Measurements from ENCODE around the gene TRIP13.
A peak's percentile ranks its signal among the peaks of the same experiment; 100 is the strongest.

The TRIP13 gene

DNA sequence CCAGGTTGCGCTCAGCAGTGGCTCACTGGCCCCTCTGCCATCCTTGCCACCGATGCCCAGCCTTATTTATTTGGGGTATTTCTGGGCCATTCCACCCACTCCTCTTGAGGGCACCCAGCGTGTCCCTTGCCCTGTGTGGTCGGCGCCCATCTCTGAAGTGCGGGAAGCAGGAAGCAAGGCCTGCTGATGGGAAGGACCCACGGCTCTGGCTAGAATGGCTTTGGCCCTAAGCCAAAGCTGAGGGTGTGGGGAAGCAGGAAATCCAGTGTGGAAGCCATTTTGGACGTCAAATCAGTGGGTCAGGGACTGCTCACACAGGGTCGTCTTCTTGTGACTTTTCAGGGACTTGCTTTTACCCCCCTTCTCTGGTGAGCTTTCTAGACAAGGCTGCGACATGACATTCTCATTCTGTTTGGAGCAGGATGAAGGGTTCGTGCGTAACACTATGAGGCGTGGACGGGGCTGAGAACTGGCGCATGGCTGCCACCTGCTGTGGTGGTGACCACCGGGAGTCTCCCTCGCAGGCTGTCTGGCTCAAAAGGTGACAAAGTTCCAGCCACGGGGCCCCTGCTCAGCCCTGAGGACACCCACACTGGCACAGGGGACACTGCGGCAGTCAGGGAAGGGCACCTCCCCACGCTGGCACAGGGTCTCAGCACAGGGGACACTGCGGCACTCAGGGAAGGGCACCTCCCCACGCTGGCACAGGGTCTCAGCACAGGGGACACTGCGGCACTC is 65.2 kb downstream of the TRIP13 start:
- no peak for DNase-seq

DNA sequence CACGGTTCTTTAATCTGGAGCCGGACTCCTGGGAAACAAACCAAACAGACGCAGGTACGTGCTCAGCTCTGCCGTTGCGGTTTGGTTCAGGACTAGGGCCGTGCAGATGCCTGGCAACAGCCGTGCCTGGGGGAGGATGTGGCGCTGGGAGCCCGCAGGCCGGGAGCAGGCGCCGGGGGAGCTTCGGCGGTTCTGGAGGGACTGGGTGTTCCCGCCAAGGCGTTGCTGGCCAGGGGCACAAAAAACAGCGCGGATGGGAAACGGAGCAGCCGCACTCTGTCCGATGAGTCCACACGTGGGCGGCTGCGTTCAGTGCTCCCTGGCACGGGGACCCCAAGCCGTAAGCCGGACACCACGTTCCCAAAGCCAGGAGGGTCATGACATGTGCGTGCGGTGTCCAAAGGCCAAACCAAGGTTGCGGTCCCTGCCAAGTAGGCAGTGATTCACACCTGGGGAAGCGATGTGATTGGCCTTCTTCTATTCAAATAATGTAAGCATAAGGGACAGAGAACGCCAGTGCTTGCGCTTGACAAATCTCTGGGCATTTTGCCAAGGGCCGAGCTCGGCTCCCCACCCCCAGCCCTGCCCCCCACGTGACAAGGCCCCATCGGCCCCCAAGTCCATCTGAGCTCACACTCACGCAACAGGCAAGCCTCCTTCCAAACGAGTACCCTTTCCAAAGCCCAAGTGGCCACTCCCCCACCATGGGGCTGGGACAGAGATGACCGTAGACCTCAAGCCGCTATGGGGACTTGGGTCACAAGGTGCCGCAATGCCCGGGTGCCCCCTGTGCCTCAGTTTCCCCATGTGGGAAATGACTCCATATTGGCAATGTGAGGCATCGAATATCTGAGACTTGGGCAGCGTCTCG is 66.3 kb downstream of the TRIP13 start:
- DNase-seq: peak; percentile 76

DNA sequence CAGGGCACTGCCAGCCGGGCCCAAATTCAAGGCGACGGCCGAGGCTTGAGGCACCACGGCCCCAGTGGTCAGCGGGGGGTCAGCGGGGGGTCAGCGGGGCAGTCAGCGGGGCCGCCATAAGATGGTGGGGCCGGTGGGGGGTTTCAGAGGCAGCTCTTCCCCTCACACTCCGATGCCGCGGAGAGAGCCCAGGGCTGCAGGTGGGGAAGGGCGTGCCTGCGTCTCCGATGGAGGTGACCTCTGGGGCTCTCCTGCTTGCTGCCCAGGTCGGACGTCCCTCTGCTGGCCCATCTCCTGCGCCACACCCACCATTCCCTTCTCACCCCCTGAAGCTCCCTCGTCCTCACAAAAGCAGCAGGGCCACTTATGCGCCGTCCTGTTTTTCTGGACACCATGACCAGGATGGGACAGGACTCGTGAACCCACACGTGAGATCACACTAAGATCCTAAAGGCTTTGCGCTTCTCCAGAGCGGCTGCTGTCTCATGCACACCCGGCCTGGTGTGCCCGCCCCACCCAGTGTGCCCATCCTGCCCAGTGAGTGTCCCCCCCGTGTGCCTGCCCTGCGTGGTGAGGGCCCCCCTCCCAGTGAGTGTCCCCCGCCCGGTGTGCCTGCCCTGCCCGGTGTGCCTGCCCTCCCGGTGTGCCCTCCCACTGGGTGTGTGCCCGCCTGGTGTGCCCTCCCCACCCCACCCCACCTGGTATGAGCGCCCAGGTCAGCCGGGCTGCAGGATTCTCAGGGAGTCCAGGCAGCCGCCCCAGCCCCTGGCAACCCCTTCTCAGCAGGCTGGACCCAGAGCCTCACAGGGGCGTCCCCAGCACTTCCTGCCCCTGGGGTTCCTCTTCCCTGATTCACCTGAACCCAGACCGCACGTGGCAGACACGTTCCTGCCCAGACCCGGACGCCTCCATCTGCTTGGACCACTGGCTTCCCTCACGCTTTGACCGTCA is 67.2 kb downstream of the TRIP13 start:
- DNase-seq: no peak

DNA sequence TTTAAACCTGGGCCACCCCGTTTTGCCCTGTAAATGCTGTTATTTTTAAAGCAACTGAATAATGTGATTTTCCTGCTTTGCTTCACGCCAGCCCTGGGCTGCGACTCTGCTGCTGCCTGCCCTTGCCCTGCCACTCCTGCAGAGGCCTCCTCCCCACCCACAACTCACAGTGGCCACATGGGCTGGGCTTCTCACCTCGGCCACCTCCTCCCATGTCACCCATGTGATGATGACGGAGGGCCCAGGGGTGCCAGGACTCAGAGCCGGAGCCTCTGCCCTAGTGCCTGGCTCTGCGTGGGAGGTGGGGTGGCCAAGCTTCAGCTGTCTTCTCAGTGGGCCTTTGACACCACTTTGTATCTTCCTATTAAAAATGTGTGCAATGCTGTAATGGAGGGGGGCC is 67.9 kb downstream of the TRIP13 start:
- DNase-seq: no peak

DNA sequence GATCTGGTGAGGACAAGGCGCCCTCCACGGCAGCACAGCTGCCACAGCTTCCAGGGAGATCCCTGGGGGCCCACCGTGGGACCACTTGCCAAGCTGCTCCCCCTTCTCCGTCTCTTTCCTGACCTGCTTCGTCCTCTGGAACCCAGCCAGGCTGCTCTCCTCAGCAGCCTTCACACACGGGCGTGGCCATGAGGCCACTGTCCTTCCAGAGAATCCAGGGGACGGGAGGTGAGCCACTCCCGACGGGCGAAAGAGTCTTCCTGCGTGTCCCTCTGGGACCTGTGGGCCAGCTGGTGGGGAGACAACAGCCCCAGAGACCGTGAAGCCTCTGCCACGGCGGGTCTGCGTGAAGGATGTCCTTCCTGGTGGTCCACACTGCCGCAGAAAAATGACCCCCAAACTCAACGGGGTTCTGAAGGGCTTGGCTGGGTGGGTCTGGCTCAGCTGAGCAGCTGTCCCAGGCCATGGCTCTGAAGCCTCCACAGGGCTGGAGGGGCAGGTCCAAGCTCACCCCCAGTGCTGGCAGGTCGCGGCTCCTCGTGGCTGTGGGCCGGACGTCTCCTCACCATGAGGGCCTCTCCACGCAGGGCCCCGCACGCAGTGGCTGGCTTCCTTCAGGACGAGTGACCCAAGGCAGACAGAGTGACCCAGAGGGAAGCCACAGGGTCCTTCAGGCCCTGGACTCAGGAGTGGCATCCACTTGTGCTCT is 68.5 kb downstream of the TRIP13 start:
- DNase-seq: no peak

DNA sequence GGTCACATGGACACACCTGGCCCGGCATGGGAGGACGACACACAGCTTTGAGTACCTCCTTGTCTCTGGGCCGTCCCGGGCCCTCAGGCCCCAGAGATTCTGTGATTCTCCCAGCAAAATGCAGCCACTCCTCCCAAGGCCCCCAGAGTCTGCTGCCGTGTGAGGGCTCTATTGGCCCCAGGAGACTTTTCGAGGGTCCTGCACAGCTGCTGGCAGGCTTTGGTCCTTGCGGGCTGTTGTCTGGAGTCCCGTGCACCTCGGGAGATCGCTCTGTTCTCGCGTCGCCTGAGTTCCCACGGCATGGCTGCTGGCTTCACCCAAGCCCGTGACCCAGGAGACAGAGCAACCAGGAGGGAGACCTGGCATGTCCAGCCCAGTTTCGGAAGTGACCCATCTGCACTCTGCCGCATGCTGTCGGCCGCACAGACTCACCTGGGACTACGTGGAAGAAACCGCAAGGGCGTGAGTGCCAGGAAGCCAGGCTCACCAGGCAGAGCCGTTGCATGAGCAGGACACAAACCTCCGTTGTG is 69.1 kb downstream of the TRIP13 start:
- DNase-seq: peak; percentile 27

DNA sequence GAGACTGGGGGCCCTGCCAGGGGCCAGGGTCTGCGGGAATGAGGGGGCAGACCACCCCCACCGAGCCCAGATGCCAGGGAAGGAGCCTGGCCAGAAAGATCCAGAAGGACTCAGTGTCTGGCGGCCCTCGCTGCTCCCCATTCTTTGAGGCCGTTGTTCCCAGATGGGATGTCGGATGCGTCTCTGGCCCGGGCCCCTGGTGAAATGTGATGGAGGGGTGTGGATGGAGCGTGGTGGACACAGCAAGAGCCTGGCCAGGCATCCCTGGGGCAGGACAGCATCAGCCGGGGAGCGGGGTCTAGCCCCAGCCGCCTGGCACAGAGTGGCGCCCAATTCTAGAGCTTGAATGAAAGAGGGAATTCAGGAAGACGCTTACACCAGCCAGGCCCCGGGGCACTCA is 69.7 kb downstream of the TRIP13 start:
- DNase-seq: peak; percentile 27

DNA sequence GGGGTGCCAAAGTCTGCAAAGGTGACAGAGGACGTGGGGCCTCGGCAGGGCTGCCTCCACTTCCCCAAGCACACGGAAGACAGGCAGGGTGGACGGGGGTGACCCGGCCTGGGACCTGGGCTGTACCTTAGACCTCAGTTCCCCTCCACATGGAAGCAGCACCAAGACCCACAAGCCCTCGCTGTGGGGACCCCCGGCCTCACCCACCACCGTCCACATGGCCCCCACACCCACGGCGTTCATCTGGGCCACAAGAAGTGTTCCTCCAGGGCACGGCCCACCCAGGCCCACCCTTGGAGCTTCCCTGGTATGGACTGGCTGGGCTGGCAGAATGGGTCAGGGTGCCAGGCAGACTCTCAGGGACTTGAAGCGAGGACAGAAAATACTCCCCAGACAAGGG is 70.1 kb downstream of the TRIP13 start:
- DNase-seq: no peak

DNA sequence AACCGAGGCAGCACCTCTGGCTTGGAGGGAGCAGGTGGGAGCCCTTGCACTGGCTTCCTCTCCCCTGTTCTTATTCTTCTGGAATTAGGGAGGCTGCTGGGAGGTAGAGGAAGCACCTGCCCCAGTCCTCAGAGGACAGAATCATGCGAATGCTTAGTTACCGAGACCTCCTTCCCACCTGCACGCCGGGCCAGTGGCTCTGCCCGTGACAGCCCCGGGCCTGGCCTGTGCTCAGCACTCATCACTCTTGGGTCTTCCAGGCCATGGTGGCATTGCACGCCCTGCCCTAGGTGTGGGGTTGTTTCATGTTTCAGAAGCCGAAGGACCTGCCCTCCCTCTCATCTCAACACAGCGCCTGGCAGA is 70.6 kb downstream of the TRIP13 start:
- no peak for DNase-seq

DNA sequence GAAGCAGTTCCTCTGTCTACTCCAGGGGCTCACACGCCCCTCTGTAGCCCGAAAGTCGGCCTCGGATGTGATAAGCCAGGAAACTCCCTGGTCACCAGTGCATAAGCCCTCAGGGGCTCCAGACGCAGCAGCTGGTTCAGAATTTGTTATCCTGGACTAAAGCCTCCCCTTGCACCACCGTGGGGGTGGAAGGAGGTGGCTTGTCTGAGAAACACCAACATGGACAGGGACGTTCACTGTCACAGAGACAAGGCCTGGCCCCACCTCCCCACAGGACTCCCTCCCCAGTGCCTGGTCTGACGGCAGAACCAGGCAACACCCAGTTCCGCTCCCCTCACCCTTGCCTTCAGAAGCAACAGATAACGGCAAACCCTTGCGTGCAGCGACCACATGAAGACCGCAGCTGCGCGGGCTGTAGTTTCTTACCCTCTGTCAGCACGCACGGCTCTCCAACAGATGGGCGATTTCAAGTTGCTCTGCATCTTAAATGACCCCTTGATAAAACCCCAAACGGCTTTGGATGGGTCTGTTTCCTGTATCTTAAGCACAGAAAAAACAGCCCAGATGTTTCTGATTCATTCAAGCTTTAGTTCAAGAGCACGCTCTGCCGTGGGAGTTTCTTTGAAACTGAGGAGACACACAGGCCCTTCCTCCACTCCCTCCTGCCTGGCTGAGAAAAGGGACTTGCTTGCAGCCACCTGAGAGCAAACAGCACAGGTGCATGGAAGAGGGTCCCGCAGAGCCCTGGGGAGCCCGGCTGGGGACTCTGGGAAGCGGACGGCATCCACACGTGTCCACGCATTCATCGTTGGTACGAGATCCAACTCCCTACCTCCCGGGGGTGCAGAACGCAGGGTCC is 71.2 kb downstream of the TRIP13 start:
- DNase-seq: peak; percentile 57

DNA sequence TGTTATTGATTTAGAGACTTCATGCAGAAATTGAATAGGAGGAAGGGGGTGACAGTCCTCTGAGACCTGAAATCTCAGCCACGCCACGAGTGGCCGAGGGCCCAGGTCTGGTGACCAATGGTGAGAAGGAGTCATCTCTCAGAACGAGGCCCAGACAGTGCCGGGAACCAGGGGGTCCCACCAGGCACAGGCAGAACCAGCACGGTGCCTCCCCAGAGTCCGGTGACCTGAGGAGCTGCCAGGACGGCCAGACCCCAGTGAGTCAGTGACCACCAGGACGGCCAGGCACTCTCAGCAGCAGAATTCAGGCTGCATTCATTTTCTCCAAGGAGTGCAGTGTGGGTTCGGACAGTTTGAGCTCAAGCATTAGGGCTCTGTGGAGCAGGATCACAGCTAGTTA is 72.1 kb downstream of the TRIP13 start:
- no peak for DNase-seq

DNA sequence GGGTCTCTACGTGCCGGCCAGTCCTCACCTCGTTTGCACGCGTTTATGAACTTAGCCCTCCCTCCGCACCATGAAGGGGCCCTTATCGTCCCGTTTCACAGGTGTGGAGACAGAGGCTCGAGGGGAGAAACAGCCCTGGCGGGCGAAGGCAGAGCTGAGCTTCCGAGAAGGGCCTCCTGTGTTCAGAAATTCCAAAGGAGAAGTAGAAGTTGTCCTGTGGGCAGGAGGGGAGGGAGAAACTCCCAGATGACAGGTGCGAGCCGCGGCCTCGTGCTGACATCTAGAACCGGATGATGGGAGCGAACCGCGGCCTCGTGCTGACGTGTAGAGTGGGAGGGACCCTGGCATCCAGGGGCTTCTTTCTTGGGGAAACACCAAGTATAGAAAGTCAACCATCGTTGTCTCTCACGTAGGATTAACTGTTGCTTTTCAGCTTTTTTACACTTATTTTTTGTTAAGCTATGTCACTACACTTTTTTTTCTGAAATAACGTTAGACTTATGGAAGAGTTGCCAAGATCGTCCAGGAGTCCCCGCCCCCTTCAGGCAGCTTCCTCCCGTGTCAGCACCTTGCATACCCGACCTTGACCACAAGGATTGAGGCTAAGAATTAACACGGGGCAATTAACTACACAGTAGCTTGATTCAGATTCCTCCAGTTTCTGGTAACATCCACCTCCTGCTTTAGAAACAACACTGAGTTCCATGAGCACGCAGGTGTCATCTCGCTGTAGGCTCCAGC is 73.1 kb downstream of the TRIP13 start:
- DNase-seq: no peak

DNA sequence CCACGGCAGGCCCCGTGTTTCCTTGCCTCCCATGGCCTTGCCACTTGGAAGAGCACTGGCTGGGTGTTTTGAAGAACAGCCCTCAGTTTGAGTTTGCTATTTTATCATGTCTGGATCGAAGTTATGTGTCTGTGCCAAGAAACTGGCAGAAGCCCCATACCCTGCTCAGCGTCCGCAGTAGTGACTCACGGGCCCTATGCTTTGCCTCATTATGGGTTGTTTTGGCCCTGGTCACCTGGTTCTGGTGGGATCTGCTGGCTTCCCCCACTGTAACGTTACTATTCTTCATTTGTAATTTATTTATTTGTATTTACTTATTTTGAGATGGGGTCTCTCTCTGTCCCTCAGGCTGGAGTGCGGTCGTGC is 73.6 kb downstream of the TRIP13 start:
- DNase-seq: no peak

DNA sequence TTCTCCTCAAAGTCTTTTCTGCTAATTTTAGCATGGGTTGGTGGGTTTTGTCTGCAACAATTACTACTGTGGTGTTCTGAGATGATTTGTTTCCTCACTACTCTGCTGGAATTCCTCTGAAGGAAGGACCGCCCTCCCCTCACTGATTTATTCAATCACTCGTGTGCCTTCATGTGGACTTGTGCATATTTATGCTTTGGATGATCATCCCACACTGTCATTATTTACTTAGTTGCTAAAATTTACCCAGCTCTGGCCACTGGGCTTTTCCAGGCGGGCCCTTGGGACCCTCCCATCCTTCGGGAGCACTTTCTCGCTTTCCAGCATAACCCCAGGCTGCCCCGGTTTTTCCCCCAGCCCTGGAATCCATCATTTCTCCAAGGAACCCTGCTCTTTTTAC is 74.3 kb downstream of the TRIP13 start:
- no peak for DNase-seq

All from left hindlimb (tissue), 1 donor.